Stimulated activated naive CD8-positive, alpha-beta T cell treated with anti-CD3 and anti-CD28 coated beads, Interleukin-15, Interleukin-2, amounts not matched to agents 100 ng/mL and 50 ng/mL, for 24 hours (primary cell): ENCODE results near the gene SELP.
"Not testable (repeated sequence)": the region's sequence is repeated elsewhere in the genome, so short reads cannot be mapped to it uniquely, and the experiment has no call there.

Experiments used
- H3K27ac Mint-ChIP-seq: one replicate; pipeline ENCODE4 v1.8.0; 2021; ENCODE audit warnings: mild to moderate bottlenecking, mixed read lengths
- H3K27me3 Mint-ChIP-seq: one replicate; pipeline ENCODE4 v1.8.0; 2021; ENCODE audit warnings: mixed read lengths
- H3K36me3 Mint-ChIP-seq: one replicate; pipeline ENCODE4 v1.8.0; 2021; ENCODE audit warnings: low read depth, mixed read lengths
- H3K4me1 Mint-ChIP-seq: one replicate; pipeline ENCODE4 v1.8.0; 2021; ENCODE audit warnings: low read depth, mixed read lengths
- H3K4me3 Mint-ChIP-seq: one replicate; pipeline ENCODE4 v1.8.0; 2021; ENCODE audit warnings: mild to moderate bottlenecking, mixed read lengths
- H3K9me3 Mint-ChIP-seq: one replicate; pipeline ENCODE4 v1.8.0; 2021; ENCODE audit warnings: mixed read lengths

Gene SELP

GRCh38 chr1:169630006-169630405 is at the start of gene SELP:
SELP (minus strand) TSS chr1:169630124; CDS start chr1:169630074, 50 bp downstream.
- Mint-ChIP-seq H3K36me3 (peaks cover 15% of the 10 kb centered on the region), H3K27ac (no peak within 1 kb of the TSS)

GRCh38 chr1:169679692-169680091 is 49.8 kb upstream of the SELP start:
- peak overlapping the region; percentile 73 for H3K4me3 Mint-ChIP-seq
- no peaks in the 10 kb centered on the region for H3K36me3 Mint-ChIP-seq
- peak overlapping the region; percentile 97 for H3K27ac Mint-ChIP-seq

More at GRCh38 chr1:169630006-169630405, at the start of gene SELP:
- Mint-ChIP-seq H3K4me3 (no peak within 1 kb of the TSS), H3K27me3 (no peaks in the 10 kb centered on the region), H3K4me1 (peaks cover 61% of the 10 kb centered on the region), H3K9me3 (peaks cover 25% of the 10 kb centered on the region)

GRCh38 chr1:169676001-169676400 is 46.1 kb upstream of the SELP start:
- H3K27me3 Mint-ChIP-seq: no peaks in the 10 kb centered on the region
- peaks cover 13% of the 10 kb centered on the region for H3K36me3 Mint-ChIP-seq
- peak overlapping the region; percentile 5 for H3K27ac Mint-ChIP-seq
- H3K4me3 Mint-ChIP-seq: peak overlapping the region; percentile 15
- peaks cover 4% of the 10 kb centered on the region for H3K9me3 Mint-ChIP-seq
- peaks cover 61% of the 10 kb centered on the region for H3K4me1 Mint-ChIP-seq

More at GRCh38 chr1:169679692-169680091, 49.8 kb upstream of the SELP start:
- Mint-ChIP-seq H3K4me1 (peaks cover 69% of the 10 kb centered on the region), H3K27me3 (no peaks in the 10 kb centered on the region), H3K9me3 (no peaks in the 10 kb centered on the region)

- Mint-ChIP-seq H3K4me3 (no peak overlapping the region), H3K36me3 (peaks cover 34% of the 10 kb centered on the region), H3K27me3 (no peaks in the 10 kb centered on the region), H3K4me1 (peaks cover 57% of the 10 kb centered on the region), H3K27ac (peak overlapping the region; percentile 34), H3K9me3 (peaks cover 4% of the 10 kb centered on the region)
Measured at GRCh38 chr1:169670836-169671235, 40.9 kb upstream of the SELP start.

GRCh38 chr1:169670244-169670643 is 40.3 kb upstream of the SELP start:
- peaks cover 34% of the 10 kb centered on the region for H3K36me3 Mint-ChIP-seq
- peak overlapping the region; percentile 65 for H3K27ac Mint-ChIP-seq
- not testable (repeated sequence) for H3K9me3 Mint-ChIP-seq, H3K4me3 Mint-ChIP-seq, H3K27me3 Mint-ChIP-seq
- peaks cover 51% of the 10 kb centered on the region for H3K4me1 Mint-ChIP-seq

GRCh38 chr1:169667699-169668596 is 38.0 kb upstream of the SELP start:
- Mint-ChIP-seq H3K4me1 (peaks cover 68% of the 10 kb centered on the region), H3K4me3 (peak overlapping the region; percentile 81), H3K27ac (peak overlapping the region; percentile 100), H3K36me3 (peaks cover 30% of the 10 kb centered on the region)
- not testable (repeated sequence) for H3K9me3 Mint-ChIP-seq, H3K27me3 Mint-ChIP-seq

GRCh38 chr1:169667227-169667639 is 37.3 kb upstream of the SELP start:
- not testable (repeated sequence) for H3K27me3 Mint-ChIP-seq, H3K9me3 Mint-ChIP-seq
- H3K27ac Mint-ChIP-seq: peak overlapping the region; percentile 100
- H3K4me1 Mint-ChIP-seq: peaks cover 74% of the 10 kb centered on the region
- peaks cover 23% of the 10 kb centered on the region for H3K36me3 Mint-ChIP-seq
- peak overlapping the region; percentile 81 for H3K4me3 Mint-ChIP-seq

- Mint-ChIP-seq H3K4me3 (peak overlapping the region; percentile 82), H3K27ac (peak overlapping the region; percentile 42), H3K4me1 (peaks cover 76% of the 10 kb centered on the region), H3K36me3 (peaks cover 16% of the 10 kb centered on the region)
- not testable (repeated sequence) for H3K27me3 Mint-ChIP-seq, H3K9me3 Mint-ChIP-seq
Measured at GRCh38 chr1:169662680-169663079, 32.8 kb upstream of the SELP start.

- H3K9me3 Mint-ChIP-seq, H3K27me3 Mint-ChIP-seq, H3K4me3 Mint-ChIP-seq, H3K27ac Mint-ChIP-seq: not testable (repeated sequence)
- Mint-ChIP-seq H3K36me3 (peaks cover 10% of the 10 kb centered on the region), H3K4me1 (peaks cover 76% of the 10 kb centered on the region)
Measured at GRCh38 chr1:169661066-169661465, 31.1 kb upstream of the SELP start.

- H3K27ac Mint-ChIP-seq, H3K4me3 Mint-ChIP-seq: not testable (repeated sequence)
- peaks cover 10% of the 10 kb centered on the region for H3K36me3 Mint-ChIP-seq
Measured at GRCh38 chr1:169658777-169659176, 28.9 kb upstream of the SELP start.

GRCh38 chr1:169653873-169654272 is 23.9 kb upstream of the SELP start:
- Mint-ChIP-seq H3K27ac (no peak overlapping the region), H3K4me3 (no peak overlapping the region), H3K27me3 (no peaks in the 10 kb centered on the region), H3K36me3 (no peaks in the 10 kb centered on the region), H3K9me3 (peaks cover 6% of the 10 kb centered on the region), H3K4me1 (peaks cover 57% of the 10 kb centered on the region)

More at GRCh38 chr1:169658777-169659176, 28.9 kb upstream of the SELP start:
- peaks cover 79% of the 10 kb centered on the region for H3K4me1 Mint-ChIP-seq
- H3K9me3 Mint-ChIP-seq, H3K27me3 Mint-ChIP-seq: not testable (repeated sequence)

GRCh38 chr1:169651035-169651434 is 21.1 kb upstream of the SELP start:
- H3K27ac Mint-ChIP-seq: no peak overlapping the region
- peaks cover 48% of the 10 kb centered on the region for H3K4me1 Mint-ChIP-seq
- no peaks in the 10 kb centered on the region for H3K36me3 Mint-ChIP-seq

GRCh38 chr1:169650551-169650950 is 20.6 kb upstream of the SELP start:
- no peaks in the 10 kb centered on the region for H3K27me3 Mint-ChIP-seq
- no peaks in the 10 kb centered on the region for H3K36me3 Mint-ChIP-seq
- no peak overlapping the region for H3K27ac Mint-ChIP-seq
- H3K9me3 Mint-ChIP-seq: peaks cover 13% of the 10 kb centered on the region
- H3K4me3 Mint-ChIP-seq: no peak overlapping the region
- peaks cover 43% of the 10 kb centered on the region for H3K4me1 Mint-ChIP-seq

More at GRCh38 chr1:169651035-169651434, 21.1 kb upstream of the SELP start:
- H3K9me3 Mint-ChIP-seq: peaks cover 13% of the 10 kb centered on the region
- H3K27me3 Mint-ChIP-seq: no peaks in the 10 kb centered on the region
- no peak overlapping the region for H3K4me3 Mint-ChIP-seq

GRCh38 chr1:169648709-169649108 is 18.8 kb upstream of the SELP start:
- no peaks in the 10 kb centered on the region for H3K27me3 Mint-ChIP-seq
- H3K27ac Mint-ChIP-seq: peak overlapping the region; percentile 85
- H3K36me3 Mint-ChIP-seq: no peaks in the 10 kb centered on the region
- peaks cover 9% of the 10 kb centered on the region for H3K9me3 Mint-ChIP-seq
- H3K4me1 Mint-ChIP-seq: peaks cover 44% of the 10 kb centered on the region
- no peak overlapping the region for H3K4me3 Mint-ChIP-seq

GRCh38 chr1:169648187-169648586 is 18.3 kb upstream of the SELP start:
- Mint-ChIP-seq H3K4me1 (peaks cover 41% of the 10 kb centered on the region), H3K27ac (peak overlapping the region; percentile 85), H3K4me3 (peak overlapping the region; percentile 52), H3K27me3 (no peaks in the 10 kb centered on the region), H3K36me3 (no peaks in the 10 kb centered on the region), H3K9me3 (peaks cover 9% of the 10 kb centered on the region)
